Spleen (tissue), 7 donors: ENCODE measurements around the gene MUC12.

Experiments
- CTCF ChIP-seq, 11 experiments: fragments of 200-600 bp in 7 of 11; fragments of 450-650 bp in 4 of 11; sonication (generic) in 4 of 11; IDR thresholded peaks in 8 of 11; conservative IDR thresholded peaks in 3 of 11; 1 replicate in 7 of 11; 2 replicates in 4 of 11; pipeline versions ENCODE4 v1.4.0 to v1.8.0; 2016 to 2021; ENCODE audit warnings: antibody characterized with exemption in 11 of 11, inconsistent platforms in 4 of 11, mild to moderate bottlenecking in 1 of 11
- POLR2A ChIP-seq, 3 donors: fragments of 450-650 bp; IDR thresholded peaks; one replicate each; pipeline ENCODE4 v1.5.1; 2017; ENCODE audit warnings: antibody characterized with exemption in 3 of 3, mild to moderate bottlenecking in 1 of 3
- POLR2AphosphoS5 ChIP-seq, 3 donors: sonication (generic); formaldehyde crosslinking; IDR thresholded peaks; one replicate each; pipeline ENCODE4 v1.5.1; 2017; ENCODE audit warnings: antibody characterized with exemption in 3 of 3
- donor health status: DM: no; HTN: no; CAD: no; lungs with moderate emphysema.
- donor health status: DM: no; HTN: no; CAD: no.
- donor health status: DM: no; HTN: no; CAD: no.

DNA sequence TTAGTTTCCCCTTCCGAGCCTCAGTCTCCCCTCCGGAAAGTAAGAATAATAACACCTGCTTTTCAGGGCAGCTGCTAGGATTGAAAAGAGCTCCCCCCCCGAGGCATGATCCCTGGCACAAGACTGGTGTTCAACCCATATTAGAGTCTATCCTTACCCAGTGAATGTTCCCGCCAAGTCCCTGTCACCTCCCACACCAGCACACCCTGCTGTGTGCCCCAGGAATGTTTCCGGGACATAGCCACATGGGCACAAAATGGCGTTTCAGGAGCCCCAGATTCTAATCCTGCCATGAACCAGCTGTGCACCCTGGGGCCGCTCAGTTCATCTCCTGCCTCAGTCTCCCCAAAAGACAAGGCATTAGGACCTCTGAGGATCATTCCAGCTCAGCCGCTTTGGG, 51.1 kb downstream of the MUC12 start:
- no peak for TF ChIP-seq CTCF (IDR thresholded peaks at IDR 0.05 in 8 of 11, conservative IDR thresholded peaks at IDR 0.05 in 3 of 11)
- TF ChIP-seq POLR2A (IDR thresholded peaks at IDR 0.05): no peak
- no peak for TF ChIP-seq POLR2AphosphoS5 (IDR thresholded peaks at IDR 0.05)
